HEK293 (cell line): ENCODE data around the gene CDK5R1.
A peak's percentile ranks its signal among the peaks of the same experiment; 100 is the strongest.

Experiments
- BCL11B ChIP-seq: fragments of 450-650 bp; formaldehyde crosslinking; IDR thresholded peaks from 2 replicates; pipeline ENCODE4 v1.5.1; 2016; ENCODE audit warnings: low read depth, missing biosample characterization, missing genetic modification characterization
- GLIS1 ChIP-seq: fragments of 450-650 bp; formaldehyde crosslinking; IDR thresholded peaks from 2 replicates; pipeline ENCODE4 v1.5.1; 2016; ENCODE audit warnings: missing biosample characterization, missing genetic modification characterization
- GLIS2 ChIP-seq: fragments of 450-650 bp; formaldehyde crosslinking; IDR thresholded peaks from 2 replicates; pipeline ENCODE4 v1.5.1; 2016; ENCODE audit warnings: missing biosample characterization, missing genetic modification characterization
- KLF1 ChIP-seq: fragments of 450-650 bp; formaldehyde crosslinking; IDR thresholded peaks from 2 replicates; pipeline ENCODE4 v1.5.1; 2016; ENCODE audit warnings: missing biosample characterization, missing genetic modification characterization
- OSR2 ChIP-seq: fragments of 450-650 bp; formaldehyde crosslinking; IDR thresholded peaks from 2 replicates; pipeline ENCODE4 v1.5.1; 2016; ENCODE audit warnings: missing biosample characterization, missing genetic modification characterization
- ZIC2 ChIP-seq: fragments of 450-650 bp; formaldehyde crosslinking; IDR thresholded peaks from 2 replicates; pipeline ENCODE4 v1.5.1; 2016; ENCODE audit warnings: missing biosample characterization, missing genetic modification characterization
- ZNF157 ChIP-seq: fragments of 450-650 bp; formaldehyde crosslinking; IDR thresholded peaks from 2 replicates; pipeline ENCODE4 v1.5.1; 2016; ENCODE audit warnings: missing biosample characterization, missing genetic modification characterization
- ZNF16 ChIP-seq: fragments of 450-650 bp; formaldehyde crosslinking; IDR thresholded peaks from 2 replicates; pipeline ENCODE4 v1.5.1; 2016; ENCODE audit warnings: low read depth, missing biosample characterization, missing genetic modification characterization
- ZNF202 ChIP-seq: fragments of 450-650 bp; formaldehyde crosslinking; IDR thresholded peaks from 2 replicates; pipeline ENCODE4 v1.5.1; 2016; ENCODE audit warnings: missing biosample characterization, missing genetic modification characterization, borderline replicate concordance
- ZNF335 ChIP-seq: fragments of 450-650 bp; formaldehyde crosslinking; conservative IDR thresholded peaks from 2 replicates; pipeline ENCODE4 v1.5.1; 2016; ENCODE audit warnings: missing biosample characterization, missing genetic modification characterization
- ZNF354C ChIP-seq: fragments of 450-650 bp; formaldehyde crosslinking; IDR thresholded peaks from 2 replicates; pipeline ENCODE4 v1.5.1; 2016; ENCODE audit warnings: missing biosample characterization, missing genetic modification characterization, low read depth, borderline replicate concordance
- ZNF394 ChIP-seq: fragments of 450-650 bp; formaldehyde crosslinking; IDR thresholded peaks from 2 replicates; pipeline ENCODE4 v1.5.1; 2016; ENCODE audit warnings: missing biosample characterization, missing genetic modification characterization, mild to moderate bottlenecking, moderate library complexity, borderline replicate concordance
- ZNF596 ChIP-seq: fragments of 450-650 bp; IDR thresholded peaks from 2 replicates; pipeline ENCODE4 v1.5.0; 2018; ENCODE audit warnings: missing biosample characterization, mild to moderate bottlenecking, missing genetic modification characterization, moderate library complexity
- ZNF785 ChIP-seq: fragments of 450-650 bp; formaldehyde crosslinking; IDR thresholded peaks from 2 replicates; pipeline ENCODE4 v1.5.1; 2016; ENCODE audit warnings: missing biosample characterization, missing genetic modification characterization
- ZNF791 ChIP-seq: fragments of 450-650 bp; formaldehyde crosslinking; IDR thresholded peaks from 2 replicates; pipeline ENCODE4 v1.5.1; 2016; ENCODE audit warnings: missing biosample characterization, missing genetic modification characterization
- TF ChIP-seq, protein P1 (sequence below): fragments of 450-650 bp; formaldehyde crosslinking; IDR thresholded peaks from 2 replicates; pipeline ENCODE4 v1.5.1; 2016; ENCODE audit warnings: missing biosample characterization, missing genetic modification characterization
- TF ChIP-seq, protein P2 (sequence below): fragments of 450-650 bp; formaldehyde crosslinking; IDR thresholded peaks from 2 replicates; pipeline ENCODE4 v1.5.1; 2016; ENCODE audit warnings: missing biosample characterization, missing genetic modification characterization
- TF ChIP-seq, protein P3 (sequence below): fragments of 450-650 bp; formaldehyde crosslinking; IDR thresholded peaks from 2 replicates; pipeline ENCODE4; 2016; ENCODE audit warnings: missing biosample characterization, missing genetic modification characterization
- TF ChIP-seq, protein P4 (sequence below): fragments of 450-650 bp; formaldehyde crosslinking; IDR thresholded peaks from 2 replicates; pipeline ENCODE4 v1.5.1; 2016; ENCODE audit warnings: missing biosample characterization, missing genetic modification characterization
- TF ChIP-seq, protein P5 (sequence below): fragments of 450-650 bp; formaldehyde crosslinking; IDR thresholded peaks from 2 replicates; pipeline ENCODE4 v1.5.1; 2016; ENCODE audit warnings: missing biosample characterization, missing genetic modification characterization
- TF ChIP-seq, protein P6 (sequence below): fragments of 450-650 bp; formaldehyde crosslinking; IDR thresholded peaks from 2 replicates; pipeline ENCODE4 v1.5.1; 2016; ENCODE audit warnings: missing biosample characterization, missing genetic modification characterization
- TF ChIP-seq, protein P7 (sequence below): fragments of 450-650 bp; formaldehyde crosslinking; IDR thresholded peaks from 2 replicates; pipeline ENCODE4 v1.5.1; 2016; ENCODE audit warnings: missing biosample characterization, missing genetic modification characterization
- TF ChIP-seq, protein P8 (sequence below): fragments of 450-650 bp; formaldehyde crosslinking; IDR thresholded peaks from 2 replicates; pipeline ENCODE4 v1.5.1; 2017; ENCODE audit warnings: missing biosample characterization, missing genetic modification characterization

The CDK5R1 gene

DNA sequence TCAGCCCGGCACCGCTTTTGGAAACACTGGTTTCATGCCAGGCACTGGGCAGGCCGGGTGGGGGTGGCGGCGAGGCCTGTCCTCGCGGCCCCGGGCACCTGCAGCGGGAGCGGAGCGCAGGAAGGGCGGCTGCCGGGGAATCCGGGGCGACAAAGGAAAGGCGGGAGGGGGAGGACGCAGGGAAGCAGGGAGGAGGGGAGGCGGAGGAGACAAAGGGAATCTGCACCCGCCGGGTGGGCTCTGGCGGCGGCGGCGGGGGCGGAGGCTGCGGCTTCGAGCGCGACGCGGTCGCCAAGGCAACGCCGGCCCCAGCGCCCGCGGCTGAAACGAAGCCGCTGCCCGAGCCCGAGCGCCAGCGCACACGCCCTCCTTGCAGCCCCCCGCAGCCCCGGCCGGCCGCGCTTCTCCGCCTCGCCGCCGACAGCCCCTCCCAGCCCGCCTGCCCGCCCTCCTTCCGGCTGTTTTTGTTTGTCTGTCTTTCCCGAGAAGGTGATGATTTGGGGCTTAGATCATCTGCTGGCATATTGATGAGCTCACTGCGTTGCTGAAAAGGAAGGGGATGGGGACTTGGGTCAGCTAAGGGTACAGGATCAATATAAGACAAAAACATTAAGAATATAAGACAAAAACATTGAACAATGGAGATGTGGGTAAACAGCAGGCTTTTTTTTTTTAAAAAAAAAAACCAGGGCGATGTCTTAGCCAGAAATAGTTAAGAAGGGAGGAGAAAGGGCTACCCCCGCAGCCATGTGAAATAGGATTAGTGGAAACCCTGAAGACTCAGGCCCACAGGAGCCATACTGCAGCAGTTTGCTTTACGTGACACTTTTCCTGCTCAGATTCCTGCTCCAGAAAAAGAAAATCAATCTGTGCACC lies 32.7 kb downstream of the CDK5R1 start (continued):
- TF ChIP-seq, protein P1, sequence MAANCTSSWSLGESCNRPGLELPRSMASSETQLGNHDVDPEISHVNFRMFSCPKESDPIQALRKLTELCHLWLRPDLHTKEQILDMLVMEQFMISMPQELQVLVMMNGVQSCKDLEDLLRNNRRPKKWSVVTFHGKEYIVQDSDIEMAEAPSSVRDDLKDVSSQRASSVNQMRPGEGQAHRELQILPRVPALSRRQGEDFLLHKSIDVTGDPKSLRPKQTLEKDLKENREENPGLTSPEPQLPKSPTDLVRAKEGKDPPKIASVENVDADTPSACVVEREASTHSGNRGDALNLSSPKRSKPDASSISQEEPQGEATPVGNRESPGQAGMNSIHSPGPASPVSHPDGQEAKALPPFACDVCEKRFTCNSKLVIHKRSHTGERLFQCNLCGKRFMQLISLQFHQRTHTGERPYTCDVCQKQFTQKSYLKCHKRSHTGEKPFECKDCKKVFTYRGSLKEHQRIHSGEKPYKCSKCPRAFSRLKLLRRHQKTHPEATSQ (tag by site-specific recombination) = no peak
- TF ChIP-seq ZNF16 (tag by site-specific recombination) = no peak
- no peak for TF ChIP-seq ZNF354C (tag by site-specific recombination)
- peak; percentile 45; the same call in 1 of the 2 replicates for TF ChIP-seq GLIS2 (tag by site-specific recombination)
- TF ChIP-seq, protein P2, sequence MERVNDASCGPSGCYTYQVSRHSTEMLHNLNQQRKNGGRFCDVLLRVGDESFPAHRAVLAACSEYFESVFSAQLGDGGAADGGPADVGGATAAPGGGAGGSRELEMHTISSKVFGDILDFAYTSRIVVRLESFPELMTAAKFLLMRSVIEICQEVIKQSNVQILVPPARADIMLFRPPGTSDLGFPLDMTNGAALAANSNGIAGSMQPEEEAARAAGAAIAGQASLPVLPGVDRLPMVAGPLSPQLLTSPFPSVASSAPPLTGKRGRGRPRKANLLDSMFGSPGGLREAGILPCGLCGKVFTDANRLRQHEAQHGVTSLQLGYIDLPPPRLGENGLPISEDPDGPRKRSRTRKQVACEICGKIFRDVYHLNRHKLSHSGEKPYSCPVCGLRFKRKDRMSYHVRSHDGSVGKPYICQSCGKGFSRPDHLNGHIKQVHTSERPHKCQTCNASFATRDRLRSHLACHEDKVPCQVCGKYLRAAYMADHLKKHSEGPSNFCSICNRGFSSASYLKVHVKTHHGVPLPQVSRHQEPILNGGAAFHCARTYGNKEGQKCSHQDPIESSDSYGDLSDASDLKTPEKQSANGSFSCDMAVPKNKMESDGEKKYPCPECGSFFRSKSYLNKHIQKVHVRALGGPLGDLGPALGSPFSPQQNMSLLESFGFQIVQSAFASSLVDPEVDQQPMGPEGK = peak; percentile 65
- TF ChIP-seq ZNF791 (tag by site-specific recombination) = no peak
- TF ChIP-seq ZNF202 (tag by site-specific recombination) = no peak
- no peak for TF ChIP-seq ZNF157 (tag by site-specific recombination)
- TF ChIP-seq ZNF785 (tag by site-specific recombination) = no peak
- TF ChIP-seq, protein P3, sequence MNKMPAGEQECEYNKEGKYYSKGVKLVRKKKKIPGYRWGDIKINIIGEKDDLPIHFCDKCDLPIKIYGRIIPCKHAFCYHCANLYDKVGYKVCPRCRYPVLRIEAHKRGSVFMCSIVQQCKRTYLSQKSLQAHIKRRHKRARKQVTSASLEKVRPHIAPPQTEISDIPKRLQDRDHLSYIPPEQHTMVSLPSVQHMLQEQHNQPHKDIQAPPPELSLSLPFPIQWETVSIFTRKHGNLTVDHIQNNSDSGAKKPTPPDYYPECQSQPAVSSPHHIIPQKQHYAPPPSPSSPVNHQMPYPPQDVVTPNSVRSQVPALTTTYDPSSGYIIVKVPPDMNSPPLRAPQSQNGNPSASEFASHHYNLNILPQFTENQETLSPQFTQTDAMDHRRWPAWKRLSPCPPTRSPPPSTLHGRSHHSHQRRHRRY = no peak
- TF ChIP-seq ZNF335 (tag by site-specific recombination) = peak; percentile 77
- TF ChIP-seq KLF1 (tag by site-specific recombination) = peak; percentile 39; the same call in 1 of the 2 replicates
- TF ChIP-seq, protein P4, sequence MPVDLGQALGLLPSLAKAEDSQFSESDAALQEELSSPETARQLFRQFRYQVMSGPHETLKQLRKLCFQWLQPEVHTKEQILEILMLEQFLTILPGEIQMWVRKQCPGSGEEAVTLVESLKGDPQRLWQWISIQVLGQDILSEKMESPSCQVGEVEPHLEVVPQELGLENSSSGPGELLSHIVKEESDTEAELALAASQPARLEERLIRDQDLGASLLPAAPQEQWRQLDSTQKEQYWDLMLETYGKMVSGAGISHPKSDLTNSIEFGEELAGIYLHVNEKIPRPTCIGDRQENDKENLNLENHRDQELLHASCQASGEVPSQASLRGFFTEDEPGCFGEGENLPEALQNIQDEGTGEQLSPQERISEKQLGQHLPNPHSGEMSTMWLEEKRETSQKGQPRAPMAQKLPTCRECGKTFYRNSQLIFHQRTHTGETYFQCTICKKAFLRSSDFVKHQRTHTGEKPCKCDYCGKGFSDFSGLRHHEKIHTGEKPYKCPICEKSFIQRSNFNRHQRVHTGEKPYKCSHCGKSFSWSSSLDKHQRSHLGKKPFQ (tag by site-specific recombination) = no peak
- TF ChIP-seq, protein P5, sequence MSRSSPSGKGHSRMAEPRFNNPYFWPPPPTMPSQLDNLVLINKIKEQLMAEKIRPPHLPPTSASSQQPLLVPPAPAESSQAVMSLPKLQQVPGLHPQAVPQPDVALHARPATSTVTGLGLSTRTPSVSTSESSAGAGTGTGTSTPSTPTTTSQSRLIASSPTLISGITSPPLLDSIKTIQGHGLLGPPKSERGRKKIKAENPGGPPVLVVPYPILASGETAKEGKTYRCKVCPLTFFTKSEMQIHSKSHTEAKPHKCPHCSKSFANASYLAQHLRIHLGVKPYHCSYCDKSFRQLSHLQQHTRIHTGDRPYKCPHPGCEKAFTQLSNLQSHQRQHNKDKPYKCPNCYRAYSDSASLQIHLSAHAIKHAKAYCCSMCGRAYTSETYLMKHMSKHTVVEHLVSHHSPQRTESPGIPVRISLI = no peak
- no peak for TF ChIP-seq BCL11B
- TF ChIP-seq ZNF394 (tag by site-specific recombination) = no peak
- TF ChIP-seq, protein P6, sequence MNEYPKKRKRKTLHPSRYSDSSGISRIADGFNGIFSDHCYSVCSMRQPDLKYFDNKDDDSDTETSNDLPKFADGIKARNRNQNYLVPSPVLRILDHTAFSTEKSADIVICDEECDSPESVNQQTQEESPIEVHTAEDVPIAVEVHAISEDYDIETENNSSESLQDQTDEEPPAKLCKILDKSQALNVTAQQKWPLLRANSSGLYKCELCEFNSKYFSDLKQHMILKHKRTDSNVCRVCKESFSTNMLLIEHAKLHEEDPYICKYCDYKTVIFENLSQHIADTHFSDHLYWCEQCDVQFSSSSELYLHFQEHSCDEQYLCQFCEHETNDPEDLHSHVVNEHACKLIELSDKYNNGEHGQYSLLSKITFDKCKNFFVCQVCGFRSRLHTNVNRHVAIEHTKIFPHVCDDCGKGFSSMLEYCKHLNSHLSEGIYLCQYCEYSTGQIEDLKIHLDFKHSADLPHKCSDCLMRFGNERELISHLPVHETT (tag by site-specific recombination) = no peak
- TF ChIP-seq OSR2 (tag by site-specific recombination) = 0 out of 2 replicates have a peak, but pooled peaks have one; percentile 20
- TF ChIP-seq, protein P7, sequence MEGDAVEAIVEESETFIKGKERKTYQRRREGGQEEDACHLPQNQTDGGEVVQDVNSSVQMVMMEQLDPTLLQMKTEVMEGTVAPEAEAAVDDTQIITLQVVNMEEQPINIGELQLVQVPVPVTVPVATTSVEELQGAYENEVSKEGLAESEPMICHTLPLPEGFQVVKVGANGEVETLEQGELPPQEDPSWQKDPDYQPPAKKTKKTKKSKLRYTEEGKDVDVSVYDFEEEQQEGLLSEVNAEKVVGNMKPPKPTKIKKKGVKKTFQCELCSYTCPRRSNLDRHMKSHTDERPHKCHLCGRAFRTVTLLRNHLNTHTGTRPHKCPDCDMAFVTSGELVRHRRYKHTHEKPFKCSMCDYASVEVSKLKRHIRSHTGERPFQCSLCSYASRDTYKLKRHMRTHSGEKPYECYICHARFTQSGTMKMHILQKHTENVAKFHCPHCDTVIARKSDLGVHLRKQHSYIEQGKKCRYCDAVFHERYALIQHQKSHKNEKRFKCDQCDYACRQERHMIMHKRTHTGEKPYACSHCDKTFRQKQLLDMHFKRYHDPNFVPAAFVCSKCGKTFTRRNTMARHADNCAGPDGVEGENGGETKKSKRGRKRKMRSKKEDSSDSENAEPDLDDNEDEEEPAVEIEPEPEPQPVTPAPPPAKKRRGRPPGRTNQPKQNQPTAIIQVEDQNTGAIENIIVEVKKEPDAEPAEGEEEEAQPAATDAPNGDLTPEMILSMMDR (tag by site-specific recombination) = no peak
- TF ChIP-seq ZNF596 = no peak
- TF ChIP-seq, protein P8, sequence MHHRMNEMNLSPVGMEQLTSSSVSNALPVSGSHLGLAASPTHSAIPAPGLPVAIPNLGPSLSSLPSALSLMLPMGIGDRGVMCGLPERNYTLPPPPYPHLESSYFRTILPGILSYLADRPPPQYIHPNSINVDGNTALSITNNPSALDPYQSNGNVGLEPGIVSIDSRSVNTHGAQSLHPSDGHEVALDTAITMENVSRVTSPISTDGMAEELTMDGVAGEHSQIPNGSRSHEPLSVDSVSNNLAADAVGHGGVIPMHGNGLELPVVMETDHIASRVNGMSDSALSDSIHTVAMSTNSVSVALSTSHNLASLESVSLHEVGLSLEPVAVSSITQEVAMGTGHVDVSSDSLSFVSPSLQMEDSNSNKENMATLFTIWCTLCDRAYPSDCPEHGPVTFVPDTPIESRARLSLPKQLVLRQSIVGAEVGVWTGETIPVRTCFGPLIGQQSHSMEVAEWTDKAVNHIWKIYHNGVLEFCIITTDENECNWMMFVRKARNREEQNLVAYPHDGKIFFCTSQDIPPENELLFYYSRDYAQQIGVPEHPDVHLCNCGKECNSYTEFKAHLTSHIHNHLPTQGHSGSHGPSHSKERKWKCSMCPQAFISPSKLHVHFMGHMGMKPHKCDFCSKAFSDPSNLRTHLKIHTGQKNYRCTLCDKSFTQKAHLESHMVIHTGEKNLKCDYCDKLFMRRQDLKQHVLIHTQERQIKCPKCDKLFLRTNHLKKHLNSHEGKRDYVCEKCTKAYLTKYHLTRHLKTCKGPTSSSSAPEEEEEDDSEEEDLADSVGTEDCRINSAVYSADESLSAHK (tag by site-specific recombination) = no peak
- TF ChIP-seq ZIC2 (tag by site-specific recombination) = peak; percentile 41; the same call in 1 of the 2 replicates
- no peak for TF ChIP-seq GLIS1 (tag by site-specific recombination)
